GM21515 (cell line): ENCODE measurements around the gene THOP1.
"Not testable (repeated sequence)": the region's sequence is repeated elsewhere in the genome, so short reads cannot be mapped to it uniquely, and the experiment has no call there.

ENCODE experiments used
- ATAC-seq: cut with Tn5 transposase; IDR thresholded peaks from one replicate; pipeline ENCODE4 v1.9.1; 2021; ENCODE audit not compliant: unreplicated experiment

The THOP1 gene

GRCh38 chr19:2780284-2780683 is 5.0 kb upstream of the THOP1 start:
- no peak for ATAC-seq

DNA sequence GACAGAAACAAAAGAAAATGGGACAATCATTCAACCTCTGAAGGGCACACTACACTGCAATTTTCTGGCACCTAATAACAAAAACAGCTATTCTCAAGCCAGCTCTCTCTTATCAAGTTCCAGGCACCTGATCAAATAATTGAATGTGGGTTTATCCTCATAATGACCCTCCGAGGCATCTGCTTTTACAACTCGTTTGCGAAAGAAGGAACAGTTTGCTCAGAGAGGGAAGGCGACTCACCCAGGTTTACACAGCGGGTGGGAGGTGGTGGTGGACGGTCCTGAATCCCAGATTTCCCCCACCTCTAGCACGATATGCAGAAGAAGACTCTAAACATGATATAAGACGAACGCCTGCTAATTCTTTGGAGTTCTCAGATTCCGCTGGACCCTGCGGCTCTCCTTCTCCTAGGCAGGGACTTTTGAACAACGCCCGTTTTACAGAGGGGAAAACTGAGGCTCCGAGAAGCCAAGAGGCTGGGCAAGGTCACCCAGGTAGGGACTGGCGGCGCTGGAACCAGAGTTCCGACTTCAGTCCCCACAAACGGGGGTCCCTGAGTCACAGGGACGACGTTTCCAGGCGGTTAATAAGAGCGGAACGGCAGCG is 2.9 kb upstream of the THOP1 start:
- no peak for ATAC-seq

DNA sequence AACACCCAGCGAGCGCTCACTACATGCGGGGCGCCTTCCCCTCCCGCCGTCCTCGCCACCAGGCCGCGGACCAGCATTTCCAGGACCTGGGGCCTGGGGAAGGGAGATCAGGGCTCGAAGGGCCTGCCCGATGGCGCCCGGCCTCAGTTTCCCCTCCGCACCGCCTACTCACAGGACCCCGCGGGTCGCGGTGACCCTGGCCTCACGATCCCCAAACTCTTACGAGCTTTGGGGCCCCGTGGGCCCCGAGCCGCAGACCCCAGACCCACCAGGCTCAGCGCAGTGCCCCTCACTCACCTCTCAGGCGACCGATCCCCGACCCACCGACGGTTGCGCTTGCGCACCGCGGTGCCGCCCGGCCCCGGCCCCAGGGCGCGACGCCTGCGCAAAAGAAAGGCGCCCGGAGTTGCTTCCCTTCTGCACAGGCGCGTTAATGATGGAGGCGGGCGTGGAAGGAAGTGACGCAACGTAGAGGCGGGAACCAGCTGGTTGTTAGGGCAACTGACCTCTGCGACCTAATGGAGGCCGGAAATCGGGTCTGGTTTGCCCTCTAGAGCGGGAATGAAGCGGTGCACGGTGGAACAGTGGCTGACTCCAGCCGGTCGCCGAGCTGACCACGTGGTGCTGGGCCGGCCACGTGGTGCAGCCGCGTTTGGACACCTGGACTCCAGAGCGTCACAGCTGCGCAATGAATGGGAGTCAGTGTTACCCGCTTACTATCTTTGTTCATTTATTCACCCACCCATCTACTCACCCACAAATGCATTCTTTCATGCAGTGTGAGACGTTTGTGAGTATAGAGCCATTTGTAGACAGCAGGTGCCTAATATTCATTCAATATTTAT is 2.1 kb upstream of the THOP1 start, which contains the start of gene SGTA:
Gene SGTA (minus strand): TSS at position 338 of the 845 bp plus-strand sequence. CDS start 14,205 bp downstream, outside the sequence.
- peak; percentile 72 for ATAC-seq

DNA sequence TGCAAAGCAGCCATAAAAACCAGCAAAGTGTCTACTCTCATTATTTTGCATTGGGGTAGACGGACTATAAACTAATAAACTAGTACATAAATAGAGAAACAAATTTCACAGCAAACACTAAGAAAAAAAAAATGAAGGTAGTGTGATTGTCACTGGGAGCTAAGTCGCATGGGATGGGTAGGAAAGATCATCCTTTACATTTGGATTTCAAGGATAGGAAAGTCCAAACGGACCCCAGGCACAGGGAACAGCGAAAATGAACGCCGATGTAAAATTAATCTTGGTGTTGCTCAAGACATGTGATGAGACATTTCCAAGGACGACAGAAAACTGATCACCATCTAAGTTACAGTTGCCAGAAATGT is 1.5 kb upstream of the THOP1 start:
- ATAC-seq = no peak

DNA sequence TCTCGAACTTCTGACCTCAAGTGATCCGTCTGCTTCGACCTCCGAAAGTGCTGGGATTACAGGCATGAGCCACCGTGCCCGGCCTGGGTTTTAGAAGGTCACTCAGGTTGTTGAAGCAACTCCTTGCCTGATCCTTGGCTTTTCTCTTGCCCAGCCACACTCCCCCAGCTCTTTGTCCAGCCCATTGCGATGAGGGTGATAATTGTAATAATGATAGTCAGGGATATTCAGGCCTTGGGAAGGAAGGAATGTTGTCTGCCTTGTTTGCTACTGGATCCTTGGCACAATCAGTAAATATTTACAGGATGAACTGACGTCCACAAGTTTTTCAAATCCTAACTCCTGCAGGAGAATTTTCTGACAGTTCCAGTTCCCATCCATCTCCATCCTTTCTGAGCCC is 1.8 kb downstream of the THOP1 start:
- no peak for ATAC-seq

- ATAC-seq = no peak
Measured at GRCh38 chr19:2788237-2788636, 2.9 kb downstream of the THOP1 start.

DNA sequence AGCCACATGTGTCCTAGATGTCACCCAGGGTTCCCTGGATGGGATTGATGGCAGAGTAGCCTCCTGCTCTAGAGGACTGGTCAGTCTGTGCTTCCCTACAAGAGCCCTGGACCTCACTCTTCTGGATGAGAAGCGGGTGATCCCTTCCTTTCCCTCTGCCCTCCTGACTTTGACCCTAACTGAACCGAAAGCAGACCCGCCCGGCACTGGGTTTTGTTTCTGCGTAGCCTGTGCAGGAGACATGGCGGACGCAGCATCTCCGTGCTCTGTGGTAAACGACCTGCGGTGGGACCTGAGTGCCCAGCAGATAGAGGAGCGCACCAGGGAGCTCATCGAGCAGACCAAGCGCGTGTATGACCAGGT is 4.9 kb downstream of the THOP1 start:
- ATAC-seq = no peak

DNA sequence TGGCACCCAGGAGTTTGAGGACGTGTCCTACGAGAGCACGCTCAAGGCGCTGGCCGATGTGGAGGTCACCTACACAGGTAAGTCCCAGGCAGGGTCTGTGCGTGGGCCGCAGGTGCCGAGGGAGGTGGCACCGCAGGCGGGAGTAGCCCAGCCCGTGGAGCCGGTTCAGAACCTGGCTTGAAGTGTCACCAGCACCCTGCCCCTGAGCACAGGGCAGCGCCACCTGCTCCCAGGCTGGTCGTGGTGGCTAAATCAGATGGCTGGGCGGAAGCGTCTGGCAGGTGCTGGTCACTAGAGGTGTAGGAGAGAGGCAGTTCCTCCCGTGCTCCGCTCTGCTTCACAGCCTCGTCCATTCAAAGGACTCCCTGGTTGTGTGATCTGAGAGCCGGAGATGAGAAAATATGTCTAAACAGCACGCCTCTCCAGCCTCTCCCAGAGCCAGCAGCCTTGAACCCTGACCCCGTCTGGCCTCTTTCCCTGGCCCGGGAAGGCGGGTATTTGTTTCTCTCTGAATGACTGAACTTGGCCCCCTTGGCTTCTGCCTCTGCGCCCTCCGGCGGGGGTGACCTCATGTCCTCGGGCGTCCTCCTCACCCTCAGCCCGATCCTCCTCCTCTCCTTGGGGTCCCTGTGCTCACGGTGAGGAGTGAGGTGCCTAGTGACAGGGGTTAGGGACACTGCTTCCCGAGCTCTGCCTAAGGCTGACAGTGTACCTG is 5.4 kb downstream of the THOP1 start:
- no peak for ATAC-seq

GRCh38 chr19:2791440-2791839 is 6.1 kb downstream of the THOP1 start:
- ATAC-seq = no peak

DNA sequence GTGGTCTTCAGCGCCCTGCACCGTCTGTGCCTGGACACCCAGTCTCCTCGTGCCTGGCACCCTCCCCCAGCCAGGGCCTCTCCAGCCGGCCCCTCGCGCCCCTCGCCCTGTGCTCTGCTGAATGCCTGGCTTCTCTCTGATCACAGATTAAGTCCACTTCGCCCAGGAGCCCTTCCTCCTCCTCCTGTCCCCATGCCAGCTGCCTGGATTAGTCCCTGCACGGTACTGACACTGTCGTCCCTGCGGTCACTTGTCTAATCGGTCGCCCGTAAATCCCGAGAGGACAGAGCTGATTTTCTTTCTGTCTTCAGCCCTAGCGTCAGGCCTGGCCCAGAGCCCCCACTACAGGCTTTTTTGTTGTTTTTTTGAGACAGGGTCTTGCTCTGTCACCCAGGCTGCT is 6.6 kb downstream of the THOP1 start:
- ATAC-seq = no peak

- not testable (repeated sequence) for ATAC-seq
Measured at GRCh38 chr19:2792666-2793065, 7.4 kb downstream of the THOP1 start.

DNA sequence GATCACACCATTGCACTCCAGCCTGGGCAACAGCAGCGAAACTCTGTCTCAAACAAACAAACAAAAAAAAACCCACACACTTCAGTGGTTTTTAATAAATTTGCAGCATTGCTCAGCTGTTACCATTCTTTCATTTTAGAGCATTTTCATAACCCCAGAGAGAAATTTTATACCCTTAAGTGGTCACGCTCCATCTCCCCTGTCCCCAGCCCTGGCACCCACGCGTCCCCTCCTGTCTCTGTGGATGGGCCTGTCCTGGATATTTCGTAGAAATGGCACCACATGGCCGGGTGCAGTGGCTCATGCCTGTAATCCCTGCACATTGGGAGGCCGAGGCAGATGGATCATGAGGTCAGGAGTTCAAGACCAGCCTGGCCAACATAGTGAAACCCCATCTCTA is 7.8 kb downstream of the THOP1 start:
- no peak for ATAC-seq

- ATAC-seq = no peak
Measured at GRCh38 chr19:2793577-2793976, 8.3 kb downstream of the THOP1 start.

DNA sequence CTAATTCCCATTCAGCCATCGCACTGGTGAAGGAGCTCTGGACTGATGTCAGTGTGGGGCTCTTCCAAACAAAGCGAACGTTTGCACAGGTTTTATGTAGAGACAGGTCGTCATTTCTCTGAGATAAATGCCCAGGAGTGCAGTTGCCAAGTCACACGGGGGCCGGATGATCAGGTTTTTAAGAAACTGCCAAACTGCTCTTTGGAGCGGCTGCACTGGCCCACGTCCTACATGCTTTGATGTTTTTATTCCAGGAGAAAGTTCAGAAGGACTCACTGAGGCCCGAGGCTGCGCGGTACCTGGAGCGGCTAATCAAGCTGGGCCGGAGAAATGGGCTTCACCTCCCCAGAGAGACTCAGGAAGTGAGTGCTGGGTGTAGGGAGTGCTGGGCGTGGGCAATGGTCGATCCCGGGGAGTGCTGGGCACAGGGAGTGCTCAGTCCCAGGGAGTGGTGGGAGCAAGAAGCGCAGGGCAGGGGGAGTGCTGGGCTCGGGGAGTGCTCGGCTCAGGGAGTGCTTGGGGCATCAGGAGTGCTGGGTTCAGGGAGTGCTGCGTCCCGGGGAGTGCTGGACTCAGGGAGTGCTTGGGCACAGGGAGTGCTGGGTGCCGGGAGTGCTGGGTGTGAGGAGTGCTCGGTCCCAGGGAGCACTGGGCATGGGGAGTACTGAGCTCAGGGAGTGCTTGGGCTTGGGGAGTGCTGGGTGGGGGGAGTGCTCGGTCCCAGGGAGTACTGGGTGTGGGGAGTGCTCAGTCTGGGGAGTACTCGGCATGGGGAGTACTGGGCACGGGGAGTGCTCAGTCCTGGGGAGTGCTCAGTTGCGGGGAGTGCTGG is 10.7 kb downstream of the THOP1 start:
- no peak for ATAC-seq

DNA sequence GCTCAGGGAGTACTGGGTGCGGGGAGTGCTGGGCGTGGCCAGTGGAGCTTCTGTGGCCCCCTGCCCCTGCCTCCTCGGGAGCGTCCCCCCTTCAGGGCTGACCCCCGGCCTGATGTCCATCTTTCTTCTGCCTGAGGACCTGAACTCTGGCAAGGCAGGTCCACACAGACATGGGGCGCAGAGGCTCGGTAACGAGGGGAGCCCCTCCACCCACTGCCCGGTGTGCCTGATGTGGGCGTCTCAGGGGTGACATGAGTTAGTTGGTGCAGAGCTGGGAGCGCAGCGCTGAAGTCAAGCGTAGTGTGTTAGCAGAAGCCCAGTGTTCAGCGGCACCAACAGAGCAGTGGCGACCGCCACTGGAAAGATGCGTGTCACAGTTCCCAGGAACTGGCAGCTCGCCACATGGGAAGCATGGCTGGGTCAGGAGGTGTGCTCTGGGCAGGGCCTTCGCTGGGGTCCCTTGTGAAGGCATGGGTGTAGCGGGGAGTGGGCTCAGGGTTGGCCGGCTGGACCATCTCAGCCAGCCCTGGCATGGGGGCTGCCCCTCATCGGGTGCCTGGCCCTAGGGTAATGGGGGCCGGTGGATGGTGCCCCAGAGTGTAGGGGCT is 11.5 kb downstream of the THOP1 start:
- ATAC-seq = no peak

DNA sequence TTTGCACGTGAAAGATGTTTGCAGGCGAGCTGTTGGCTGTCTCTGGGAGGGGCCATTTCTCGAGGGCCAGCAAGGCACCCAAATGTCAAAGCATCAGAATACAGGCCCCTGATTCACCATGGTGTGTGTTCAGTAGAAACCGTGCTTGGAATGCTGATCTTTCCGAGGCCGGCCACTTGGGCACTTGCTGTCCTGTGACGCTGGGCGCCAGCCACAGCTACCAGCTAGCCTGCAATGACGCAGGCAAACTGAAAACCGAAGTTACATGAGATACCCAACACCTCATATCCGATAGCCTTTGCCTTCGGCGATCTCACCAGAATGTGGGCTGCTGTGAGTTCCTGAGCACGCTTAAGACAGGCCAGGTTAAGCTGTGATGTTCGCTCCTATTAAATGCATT is 12.0 kb downstream of the THOP1 start:
- ATAC-seq = no peak

DNA sequence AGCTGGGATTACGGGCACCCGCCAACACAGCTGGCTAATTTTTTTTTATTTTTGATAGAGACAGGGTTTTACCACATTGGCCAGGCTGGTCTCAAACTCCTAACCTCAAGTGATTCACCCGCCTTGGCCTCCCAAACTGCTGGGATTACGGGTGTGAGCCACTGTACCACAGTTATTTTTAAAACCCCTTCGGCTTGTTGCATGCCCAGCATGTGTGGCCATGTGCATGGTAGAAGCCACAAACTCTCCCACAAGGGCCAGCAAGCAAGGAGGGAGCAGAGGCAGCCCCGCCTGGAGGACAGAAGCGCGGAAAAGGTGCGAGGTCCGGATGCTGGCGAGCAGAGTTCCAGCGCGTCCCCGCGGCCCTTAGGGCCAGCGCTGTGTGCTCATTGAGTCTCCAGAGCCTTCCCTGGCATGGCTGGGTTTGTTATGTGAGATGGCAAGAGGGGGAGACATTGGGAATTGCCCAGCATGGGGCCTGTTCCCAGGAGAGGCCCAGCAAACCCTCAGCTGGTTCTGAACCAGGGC is 12.9 kb downstream of the THOP1 start:
- ATAC-seq = no peak

- ATAC-seq = no peak
Measured at GRCh38 chr19:2798733-2799132, 13.4 kb downstream of the THOP1 start.

GRCh38 chr19:2799273-2800020 is 14.1 kb downstream of the THOP1 start:
- no peak for ATAC-seq

DNA sequence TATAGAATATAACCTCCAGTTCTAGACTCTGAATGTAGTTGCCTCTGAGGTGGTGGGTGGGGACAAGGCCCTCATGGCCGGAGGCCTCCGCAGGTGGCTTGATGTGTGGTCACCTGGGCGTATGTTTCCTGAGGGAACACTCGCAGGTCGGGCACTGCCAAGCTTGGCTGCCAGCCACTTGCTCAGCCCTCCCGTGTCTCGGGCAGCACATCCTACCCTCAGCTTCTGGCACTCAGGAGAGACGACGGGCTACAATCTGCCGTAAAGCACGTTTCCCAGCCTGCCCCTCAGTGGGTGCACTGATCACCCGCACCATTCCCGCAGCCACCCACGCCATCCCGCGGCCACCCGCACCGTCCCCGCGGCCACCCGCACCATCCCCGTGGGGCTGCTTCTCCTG is 15.2 kb downstream of the THOP1 start:
- no peak for ATAC-seq
